ENCODE results near the gene PPP3CB. TPM values are rescaled to one million over a fixed set of nuclear protein-coding genes. Genes with fewer than 3 reads are reported as not detected.

The PPP3CB gene
- total RNA-seq, 2 donors from 2014 or later = 26.5 to 34.2 TPM

DNA sequence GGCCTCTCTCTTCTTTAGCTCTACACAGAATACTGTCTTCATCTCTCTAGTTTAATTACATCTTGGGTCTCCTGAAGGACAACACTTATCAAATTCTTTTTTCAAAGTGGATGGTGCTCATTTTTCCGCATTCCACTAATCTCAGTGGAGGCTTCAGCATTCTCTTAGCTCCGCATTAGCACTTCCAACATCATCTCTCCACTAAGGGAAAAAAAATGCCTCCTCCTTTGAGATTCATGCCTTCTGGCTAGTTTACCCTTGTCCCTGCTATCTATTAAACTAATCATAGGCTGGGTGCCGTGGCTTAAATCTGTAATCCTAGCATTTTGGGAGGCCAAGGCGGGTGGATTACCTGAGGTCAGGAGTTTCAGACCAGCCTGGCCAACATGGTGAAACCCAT, 9.2 kb downstream of the PPP3CB start:
- DNase-seq = no peak
- TF ChIP-seq, protein P1, sequence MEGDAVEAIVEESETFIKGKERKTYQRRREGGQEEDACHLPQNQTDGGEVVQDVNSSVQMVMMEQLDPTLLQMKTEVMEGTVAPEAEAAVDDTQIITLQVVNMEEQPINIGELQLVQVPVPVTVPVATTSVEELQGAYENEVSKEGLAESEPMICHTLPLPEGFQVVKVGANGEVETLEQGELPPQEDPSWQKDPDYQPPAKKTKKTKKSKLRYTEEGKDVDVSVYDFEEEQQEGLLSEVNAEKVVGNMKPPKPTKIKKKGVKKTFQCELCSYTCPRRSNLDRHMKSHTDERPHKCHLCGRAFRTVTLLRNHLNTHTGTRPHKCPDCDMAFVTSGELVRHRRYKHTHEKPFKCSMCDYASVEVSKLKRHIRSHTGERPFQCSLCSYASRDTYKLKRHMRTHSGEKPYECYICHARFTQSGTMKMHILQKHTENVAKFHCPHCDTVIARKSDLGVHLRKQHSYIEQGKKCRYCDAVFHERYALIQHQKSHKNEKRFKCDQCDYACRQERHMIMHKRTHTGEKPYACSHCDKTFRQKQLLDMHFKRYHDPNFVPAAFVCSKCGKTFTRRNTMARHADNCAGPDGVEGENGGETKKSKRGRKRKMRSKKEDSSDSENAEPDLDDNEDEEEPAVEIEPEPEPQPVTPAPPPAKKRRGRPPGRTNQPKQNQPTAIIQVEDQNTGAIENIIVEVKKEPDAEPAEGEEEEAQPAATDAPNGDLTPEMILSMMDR (IDR thresholded peaks at IDR 0.05) = no peak
- H3K9ac ChIP-seq (ENCODE audit: low read depth in 2 of 2, low read length in 2 of 2) = no peak overlapping the region
- no peaks in the 10 kb centered on the region for H3K36me3 ChIP-seq
- intact Hi-C loops (cut with DNase I) = no loop called here
- H3K27me3 ChIP-seq = no peaks in the 10 kb centered on the region
- H3K4me1 ChIP-seq = no peaks in the 10 kb centered on the region
- no peaks in the 10 kb centered on the region for H3K9me3 ChIP-seq
- no peak overlapping the region for H3K27ac ChIP-seq
- H3K4me3 ChIP-seq = no peak overlapping the region

DNA sequence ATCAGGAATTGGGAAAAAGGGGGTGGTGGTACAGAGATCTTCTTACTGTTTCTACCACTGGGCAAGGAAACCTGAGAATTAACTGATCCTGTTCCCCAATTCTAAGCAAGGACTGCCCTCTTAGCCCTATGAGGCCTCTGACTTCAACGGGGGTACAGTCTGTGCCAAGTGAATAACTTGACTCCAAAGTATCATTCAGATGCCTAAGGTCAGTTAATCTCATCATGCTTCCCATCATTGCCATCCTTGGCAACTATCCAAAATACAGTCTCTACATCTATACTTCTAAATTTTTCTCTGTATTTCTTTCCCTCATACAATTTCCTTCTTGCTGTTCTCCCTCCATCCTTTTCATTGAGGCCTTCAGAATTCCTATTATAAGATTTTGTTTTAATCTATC, 10.5 kb downstream of the PPP3CB start:
- TF ChIP-seq, protein P1 (IDR thresholded peaks at IDR 0.05) = no peak
- Histone ChIP-seq H3K27ac (no peak overlapping the region), H3K36me3 (no peaks in the 10 kb centered on the region), H3K27me3 (no peaks in the 10 kb centered on the region), H3K9ac (ENCODE audit: low read depth in 2 of 2, low read length in 2 of 2) (no peak overlapping the region), H3K4me3 (no peak overlapping the region), H3K9me3 (no peaks in the 10 kb centered on the region), H3K4me1 (no peaks in the 10 kb centered on the region)
- DNase-seq = no peak
- intact Hi-C loops (cut with DNase I) = no loop called here

DNA sequence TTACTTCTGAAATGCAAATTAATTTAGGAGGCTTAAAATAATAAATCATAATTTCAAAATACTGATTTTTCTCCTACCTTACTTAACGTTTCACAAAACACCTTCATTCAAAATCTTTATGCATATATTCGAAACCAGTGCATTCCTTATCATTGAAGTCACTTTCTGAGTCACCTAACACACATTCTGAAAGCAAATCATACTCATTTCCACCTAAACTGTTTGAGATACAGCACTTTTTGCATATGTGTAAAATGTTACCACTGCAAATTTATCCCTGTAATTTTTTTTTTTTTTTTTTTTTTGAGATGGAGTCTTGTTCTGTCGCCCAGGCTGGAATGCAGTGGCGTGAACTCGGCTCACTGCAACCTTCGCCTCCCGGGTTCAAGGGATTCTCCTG, 15.7 kb downstream of the PPP3CB start:
- no peaks in the 10 kb centered on the region for H3K27me3 ChIP-seq
- TF ChIP-seq, protein P1 (IDR thresholded peaks at IDR 0.05) = no peak
- H3K4me3 ChIP-seq = no peak overlapping the region
- no peak overlapping the region for H3K9ac ChIP-seq (ENCODE audit: low read depth in 2 of 2, low read length in 2 of 2)
- H3K9me3 ChIP-seq = no peaks in the 10 kb centered on the region
- no peak overlapping the region for H3K27ac ChIP-seq
- DNase-seq = no peak
- intact Hi-C loops (cut with DNase I) = no loop called here
- no peaks in the 10 kb centered on the region for H3K4me1 ChIP-seq
- H3K36me3 ChIP-seq = peaks cover 10% of the 10 kb centered on the region

DNA sequence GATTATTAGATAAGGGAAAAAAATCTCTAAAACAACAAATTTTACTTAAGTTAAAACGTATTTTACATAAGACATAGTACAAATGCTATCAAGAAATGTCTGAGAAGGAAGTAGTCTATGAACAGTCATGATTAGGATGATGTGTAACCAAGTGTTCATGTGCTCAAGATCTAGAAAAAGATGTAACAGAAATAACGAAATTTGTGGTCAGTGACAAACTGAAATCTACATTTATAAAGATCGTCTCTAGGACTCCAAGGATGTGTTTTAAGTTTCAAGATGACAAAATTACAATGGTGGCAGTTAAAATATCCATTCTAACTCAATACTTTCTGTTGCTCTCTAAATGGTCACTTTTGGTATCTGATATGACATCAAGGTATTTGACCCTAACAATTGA, 17.2 kb downstream of the PPP3CB start:
- no peaks in the 10 kb centered on the region for H3K27me3 ChIP-seq
- H3K4me3 ChIP-seq = no peak overlapping the region
- H3K4me1 ChIP-seq = no peaks in the 10 kb centered on the region
- TF ChIP-seq, protein P1 (IDR thresholded peaks at IDR 0.05) = no peak
- DNase-seq = no peak
- H3K27ac ChIP-seq = no peak overlapping the region
- H3K36me3 ChIP-seq = peaks cover 20% of the 10 kb centered on the region
- no peaks in the 10 kb centered on the region for H3K9me3 ChIP-seq
- intact Hi-C loops (cut with DNase I) = no loop called here
- H3K9ac ChIP-seq (ENCODE audit: low read depth in 2 of 2, low read length in 2 of 2) = no peak overlapping the region

DNA sequence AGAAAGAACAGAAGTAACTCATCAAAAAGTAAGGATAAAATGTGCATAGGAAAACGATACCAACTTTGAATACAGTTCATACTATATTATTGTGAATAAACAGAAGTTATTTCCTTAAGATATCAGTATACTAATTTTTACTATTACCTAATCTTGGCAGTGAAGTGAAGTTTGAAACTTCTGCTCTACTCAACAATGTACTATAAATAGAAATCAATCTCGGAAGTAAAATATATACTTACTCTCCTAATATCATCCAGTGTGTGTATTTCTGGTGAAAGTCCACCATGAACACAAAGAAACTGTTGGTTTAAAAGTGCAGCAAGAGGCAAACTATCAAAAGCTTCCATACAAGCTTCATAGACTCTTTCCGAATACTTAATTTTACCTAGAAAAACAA, 24.6 kb downstream of the PPP3CB start:
- H3K27me3 ChIP-seq = no peaks in the 10 kb centered on the region
- H3K4me3 ChIP-seq = no peak overlapping the region
- no peak for DNase-seq
- peaks cover 9% of the 10 kb centered on the region for H3K36me3 ChIP-seq
- intact Hi-C loops (cut with DNase I) = no loop called here
- H3K9me3 ChIP-seq = no peaks in the 10 kb centered on the region
- no peaks in the 10 kb centered on the region for H3K4me1 ChIP-seq
- TF ChIP-seq, protein P1 (IDR thresholded peaks at IDR 0.05) = no peak
- no peak overlapping the region for H3K9ac ChIP-seq (ENCODE audit: low read depth in 2 of 2, low read length in 2 of 2)
- no peak overlapping the region for H3K27ac ChIP-seq

DNA sequence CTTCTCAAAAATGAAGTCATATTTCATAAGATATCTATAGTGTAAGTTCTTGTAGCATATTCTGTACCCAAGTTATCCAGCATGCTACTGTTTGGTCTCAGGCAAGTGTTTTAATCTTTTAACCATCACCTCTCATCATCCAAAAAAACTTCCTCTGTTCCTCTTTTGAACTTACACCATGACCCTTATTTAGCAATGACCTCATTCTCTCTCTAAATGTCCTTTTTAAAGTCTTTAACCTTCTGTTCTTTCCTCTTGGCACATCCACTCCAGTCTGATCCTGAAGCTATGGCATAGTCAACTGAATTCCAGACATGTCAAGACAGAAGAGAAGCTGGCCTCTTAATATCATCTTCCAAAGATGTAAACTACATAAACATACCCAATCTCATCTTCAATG, 26.2 kb downstream of the PPP3CB start:
- intact Hi-C loops (cut with DNase I) = no loop called here
- no peaks in the 10 kb centered on the region for H3K4me1 ChIP-seq
- no peak overlapping the region for H3K27ac ChIP-seq
- peaks cover 5% of the 10 kb centered on the region for H3K36me3 ChIP-seq
- no peaks in the 10 kb centered on the region for H3K27me3 ChIP-seq
- no peak for DNase-seq
- TF ChIP-seq, protein P1 (IDR thresholded peaks at IDR 0.05) = no peak
- no peak overlapping the region for H3K9ac ChIP-seq (ENCODE audit: low read depth in 2 of 2, low read length in 2 of 2)
- H3K9me3 ChIP-seq = no peaks in the 10 kb centered on the region
- H3K4me3 ChIP-seq = no peak overlapping the region
